D721Med (cell line): ENCODE data around the gene FOXF1.

Experiments
- DNase-seq: peaks from one replicate; pipeline ENCODE4 v3.0.0; 2011; ENCODE audit warnings: low spot score; ENCODE audit not compliant: insufficient read length
- FAIRE-seq: peaks from 2 replicates; lab custom pipeline; 2011; peaks lifted over from hg19 to GRCh38; lab: Jason Lieb, UNC
- CTCF ChIP-seq: IDR thresholded peaks from 2 replicates; pipeline ENCODE4 v1.5.1; 2012; ENCODE audit warnings: mild to moderate bottlenecking, control low read depth; ENCODE audit not compliant: insufficient read depth; ENCODE audit errors: missing control alignments

Gene FOXF1

GRCh38 chr16:86558355-86559193, 48.2 kb downstream of the FOXF1 start:
- TF ChIP-seq CTCF, result no peak
- DNase-seq (no peak), FAIRE-seq (no peak)

DNA sequence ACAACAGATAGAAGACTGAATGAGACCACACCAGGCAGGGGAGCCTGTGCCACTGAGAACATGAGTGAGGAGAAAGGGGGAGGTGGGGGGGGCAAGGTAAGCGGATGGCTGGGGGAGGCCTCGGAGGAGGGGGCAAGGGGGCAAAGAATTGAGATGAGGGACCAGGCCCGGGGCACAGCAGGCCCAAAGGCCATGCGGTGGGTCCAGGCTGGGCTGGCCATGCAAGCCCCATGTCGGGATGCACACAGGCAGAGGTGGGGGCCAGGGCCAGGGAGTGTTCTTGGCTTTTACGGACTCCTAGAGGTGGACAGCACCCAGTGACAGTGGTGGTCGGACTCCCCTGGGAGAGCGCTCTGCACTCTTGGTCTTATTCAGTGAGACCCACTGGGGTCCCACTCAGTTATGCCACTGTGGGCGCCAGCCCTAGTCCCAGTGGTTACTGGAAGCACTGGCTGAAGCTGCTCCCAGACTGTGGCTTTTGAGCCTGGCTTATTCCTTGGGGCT, 49.5 kb downstream of the FOXF1 start:
- DNase-seq (no peak), FAIRE-seq (no peak)
- TF ChIP-seq CTCF, result no peak

DNA sequence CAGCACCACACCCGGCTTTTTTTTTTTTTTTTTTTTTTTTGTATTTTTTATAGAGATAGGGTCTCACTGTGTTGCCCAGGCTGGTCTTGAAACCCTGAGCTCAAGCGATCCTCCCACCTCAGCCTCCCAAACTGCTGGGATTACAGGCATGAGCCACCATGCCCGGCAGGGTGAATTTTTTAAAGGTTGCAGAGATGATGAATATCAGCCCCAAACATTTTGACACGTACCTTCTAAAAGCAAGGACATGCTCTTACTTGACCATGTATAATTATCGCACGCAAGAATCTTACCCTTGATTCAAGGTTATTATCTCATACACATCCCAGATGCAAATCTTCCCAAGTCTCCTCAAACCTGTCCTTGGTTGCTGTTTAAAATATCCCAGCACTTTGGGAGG, 52.0 kb downstream of the FOXF1 start:
- FAIRE-seq (no peak), DNase-seq (no peak)
- no peak for TF ChIP-seq CTCF

- no peak for FAIRE-seq
- DNase-seq, result no peak
- peak; percentile 96 for TF ChIP-seq CTCF
Measured at GRCh38 chr16:86563469-86564345, 53.4 kb downstream of the FOXF1 start.
